ENCODE results near the gene FARSA.
"Not testable (repeated sequence)": the region's sequence is repeated elsewhere in the genome, so short reads cannot be mapped to it uniquely, and the experiment has no call there.

The FARSA gene

DNA sequence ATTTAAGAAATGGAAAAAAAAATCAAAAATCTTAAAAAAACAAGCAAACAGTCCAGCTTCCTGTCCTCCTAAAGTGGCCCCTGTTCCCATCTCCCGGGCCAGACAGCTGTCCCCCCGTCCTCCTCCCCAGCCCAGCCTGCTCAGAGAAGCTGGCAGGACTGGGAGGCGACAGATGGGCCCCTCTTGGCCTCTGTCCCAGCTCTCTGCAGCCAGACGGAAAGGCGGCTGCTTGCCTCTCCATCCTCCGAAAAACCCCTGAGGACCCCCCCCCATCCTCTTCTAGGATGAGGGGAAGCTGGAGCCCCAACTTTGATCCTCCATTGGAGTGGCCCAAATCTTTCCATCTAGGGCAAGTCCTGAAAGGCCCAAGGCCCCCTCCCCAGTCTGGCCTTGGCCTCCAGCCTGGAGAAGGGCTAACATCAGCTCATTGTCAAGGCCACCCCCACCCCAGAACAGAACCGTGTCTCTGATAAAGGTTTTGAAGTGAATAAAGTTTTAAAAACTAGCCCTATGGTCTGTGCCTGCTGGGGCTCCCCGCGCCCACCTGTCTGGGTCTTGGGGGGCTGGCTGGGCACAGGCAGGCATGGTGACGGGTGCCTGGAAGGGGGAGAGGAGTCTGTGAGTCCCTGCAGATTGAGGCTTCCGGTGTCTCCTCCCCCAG, 19.8 kb upstream of the FARSA start:
- TF ChIP-seq, protein P1, sequence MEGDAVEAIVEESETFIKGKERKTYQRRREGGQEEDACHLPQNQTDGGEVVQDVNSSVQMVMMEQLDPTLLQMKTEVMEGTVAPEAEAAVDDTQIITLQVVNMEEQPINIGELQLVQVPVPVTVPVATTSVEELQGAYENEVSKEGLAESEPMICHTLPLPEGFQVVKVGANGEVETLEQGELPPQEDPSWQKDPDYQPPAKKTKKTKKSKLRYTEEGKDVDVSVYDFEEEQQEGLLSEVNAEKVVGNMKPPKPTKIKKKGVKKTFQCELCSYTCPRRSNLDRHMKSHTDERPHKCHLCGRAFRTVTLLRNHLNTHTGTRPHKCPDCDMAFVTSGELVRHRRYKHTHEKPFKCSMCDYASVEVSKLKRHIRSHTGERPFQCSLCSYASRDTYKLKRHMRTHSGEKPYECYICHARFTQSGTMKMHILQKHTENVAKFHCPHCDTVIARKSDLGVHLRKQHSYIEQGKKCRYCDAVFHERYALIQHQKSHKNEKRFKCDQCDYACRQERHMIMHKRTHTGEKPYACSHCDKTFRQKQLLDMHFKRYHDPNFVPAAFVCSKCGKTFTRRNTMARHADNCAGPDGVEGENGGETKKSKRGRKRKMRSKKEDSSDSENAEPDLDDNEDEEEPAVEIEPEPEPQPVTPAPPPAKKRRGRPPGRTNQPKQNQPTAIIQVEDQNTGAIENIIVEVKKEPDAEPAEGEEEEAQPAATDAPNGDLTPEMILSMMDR (conservative IDR thresholded peaks at IDR 0.05; ENCODE audit: low read length) = no peak
- no peak overlapping the region for H3K4me3 ChIP-seq (ENCODE audit: low read length)
- DNase-seq (ENCODE audit: low read depth) = peak; percentile 35

GRCh38 chr19:12952488-12953137, 19.1 kb upstream of the FARSA start:
- peak; percentile 86 for DNase-seq (ENCODE audit: low read depth)
- no peak overlapping the region for H3K4me3 ChIP-seq (ENCODE audit: low read length)
- TF ChIP-seq, protein P1 (conservative IDR thresholded peaks at IDR 0.05; ENCODE audit: low read length) = no peak

DNA sequence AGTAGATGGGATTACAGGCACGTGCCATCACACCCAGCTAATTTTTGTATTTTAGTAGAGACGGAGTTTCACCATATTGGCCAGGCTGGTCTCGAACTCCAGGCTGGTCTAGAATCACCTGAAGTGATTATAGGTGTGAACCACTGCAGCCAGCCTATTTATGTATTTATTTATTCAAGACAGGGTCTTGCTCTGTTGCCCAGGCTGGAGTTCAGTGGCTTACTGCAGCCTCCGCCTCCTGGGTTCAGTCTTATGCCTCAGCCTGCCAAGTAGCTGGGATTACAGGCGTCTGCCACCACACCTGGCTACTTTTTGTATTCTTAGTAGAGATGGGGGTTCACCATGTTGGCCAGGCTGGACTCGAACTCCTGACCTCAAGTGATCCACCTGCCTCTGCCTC, 18.5 kb upstream of the FARSA start:
- DNase-seq (ENCODE audit: low read depth); H3K4me3 ChIP-seq (ENCODE audit: low read length): not testable (repeated sequence)

DNA sequence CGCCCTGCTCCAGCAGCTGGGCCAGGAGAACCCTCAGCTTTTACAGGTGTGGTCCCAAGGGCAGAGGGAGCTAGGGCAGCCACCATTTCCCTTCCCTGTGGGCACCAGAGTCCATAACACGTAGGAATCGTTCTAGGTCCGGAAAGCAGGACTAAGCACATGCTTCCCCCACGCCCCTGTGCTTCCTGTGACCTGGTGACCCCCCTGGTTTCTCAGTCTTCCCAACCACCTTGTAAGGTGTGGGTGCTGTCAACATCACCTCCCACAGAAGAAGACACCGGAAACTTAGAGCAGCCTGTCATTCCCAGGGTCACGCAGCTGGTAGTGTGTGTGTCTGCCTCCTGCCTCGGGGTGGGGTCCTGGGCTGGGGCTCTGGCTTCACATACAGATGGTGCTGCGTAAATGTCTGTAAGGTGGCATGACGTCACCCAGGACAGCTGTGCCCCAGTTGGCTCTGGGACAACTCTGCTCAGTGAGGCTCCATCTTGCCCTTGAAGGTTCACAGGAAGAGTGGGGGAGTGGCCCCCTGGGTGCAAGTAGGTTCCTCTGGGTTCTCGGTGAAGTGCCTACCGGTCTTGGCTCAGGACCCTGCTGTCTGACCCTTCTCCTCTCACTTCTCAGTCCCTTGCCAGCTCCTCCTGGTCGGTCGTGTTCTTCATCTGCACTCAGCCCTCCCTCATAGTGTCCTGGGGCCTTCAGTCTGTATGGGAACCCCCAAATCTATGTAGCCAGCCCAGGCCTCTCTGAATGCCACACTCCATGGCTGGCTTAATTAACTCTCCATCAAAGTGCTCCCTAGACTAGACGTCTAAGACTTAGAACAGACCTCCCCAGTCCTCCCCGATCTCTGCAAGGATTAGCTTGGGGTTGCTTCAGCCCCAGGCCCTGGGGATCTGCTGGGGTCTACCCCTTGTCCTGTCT, 16.1 kb upstream of the FARSA start:
- no peak for DNase-seq (ENCODE audit: low read depth)
- H3K4me3 ChIP-seq (ENCODE audit: low read length) = no peak overlapping the region
- TF ChIP-seq, protein P1 (conservative IDR thresholded peaks at IDR 0.05; ENCODE audit: low read length) = no peak

DNA sequence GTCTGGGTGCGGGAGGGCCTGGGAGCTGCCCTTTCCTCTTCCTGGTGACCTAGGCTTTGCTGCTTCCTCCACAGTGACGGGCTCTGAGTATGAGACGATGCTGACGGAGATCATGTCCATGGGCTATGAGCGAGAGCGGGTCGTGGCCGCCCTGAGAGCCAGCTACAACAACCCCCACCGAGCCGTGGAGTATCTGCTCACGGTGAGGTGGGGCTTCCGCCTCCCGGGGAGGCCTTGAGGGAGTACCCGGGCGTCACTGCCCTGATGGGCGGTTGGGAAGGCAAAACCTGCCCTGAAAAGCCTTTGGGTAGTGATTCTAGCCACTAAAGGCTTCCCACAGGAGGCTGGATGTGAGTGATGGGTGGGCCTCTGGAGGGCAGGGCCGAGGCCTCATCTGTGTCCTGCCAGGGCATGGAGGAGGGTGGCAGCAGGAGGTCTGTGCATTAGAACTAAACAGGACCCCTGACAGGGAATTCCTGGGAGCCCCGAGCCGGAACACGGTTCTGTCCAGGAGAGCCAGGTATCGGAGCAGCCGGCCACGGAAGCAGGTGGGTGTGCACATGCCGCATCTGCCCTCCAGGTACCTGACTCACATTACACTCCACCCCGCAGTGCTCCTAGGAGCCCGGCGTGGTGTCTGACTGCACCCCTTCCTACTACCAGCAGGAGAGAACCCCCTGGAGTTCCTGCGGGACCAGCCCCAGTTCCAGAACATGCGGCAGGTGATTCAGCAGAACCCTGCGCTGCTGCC, 15.3 kb upstream of the FARSA start:
- no peak overlapping the region for H3K4me3 ChIP-seq (ENCODE audit: low read length)
- DNase-seq (ENCODE audit: low read depth) = no peak
- TF ChIP-seq, protein P1 (conservative IDR thresholded peaks at IDR 0.05; ENCODE audit: low read length) = no peak

- DNase-seq (ENCODE audit: low read depth) = no peak
- no peak overlapping the region for H3K4me3 ChIP-seq (ENCODE audit: low read length)
- TF ChIP-seq, protein P1 (conservative IDR thresholded peaks at IDR 0.05; ENCODE audit: low read length) = no peak
Observed at GRCh38 chr19:12947702-12948611, 14.4 kb upstream of the FARSA start.
